Astrocyte (in vitro differentiated cells and primary cell): ENCODE data around the gene PAGR1. TPM values are rescaled to one million over a fixed set of nuclear protein-coding genes. Genes with fewer than 3 reads are reported as not detected.
"Not testable (repeated sequence)": the region's sequence is repeated elsewhere in the genome, so short reads cannot be mapped to it uniquely, and the experiment has no call there.

Source experiments
- DNase-seq: peaks from one replicate; pipeline ENCODE4 v3.0.0-alpha.2; 2010; ENCODE audit warnings: low read depth
- FAIRE-seq: peaks from 2 replicates; lab custom pipeline; 2011; peaks lifted over from hg19 to GRCh38; lab: Jason Lieb, UNC
- H2AFZ ChIP-seq: 2 replicates; pipeline ENCODE4 v1.6.0; 2012; ENCODE audit warnings: low read depth, low read length, inconsistent platforms
- H3K27ac ChIP-seq: 2 replicates; pipeline ENCODE4 v1.5.1; 2011; ENCODE audit warnings: low read depth, low read length, inconsistent platforms
- H3K27me3 ChIP-seq: 2 replicates; pipeline ENCODE4 v1.6.0; 2011; ENCODE audit warnings: low read length, inconsistent platforms; ENCODE audit not compliant: insufficient read depth
- H3K36me3 ChIP-seq: 2 replicates; pipeline ENCODE4 v1.5.1; 2011; ENCODE audit warnings: low read length, inconsistent platforms; ENCODE audit not compliant: insufficient read depth
- H3K4me1 ChIP-seq: 2 replicates; pipeline ENCODE4 v1.5.1; 2011; ENCODE audit warnings: low read length, inconsistent platforms; ENCODE audit not compliant: insufficient read depth
- H3K4me2 ChIP-seq: 2 replicates; pipeline ENCODE4 v1.6.0; 2012; ENCODE audit warnings: low read length, inconsistent platforms
- H3K4me3 ChIP-seq: 2 replicates; pipeline ENCODE4 v1.5.1; 2011; ENCODE audit warnings: low read depth, mild to moderate bottlenecking, low read length, inconsistent platforms; ENCODE audit not compliant: insufficient read depth
- H3K79me2 ChIP-seq: 2 replicates; pipeline ENCODE4 v1.6.0; 2012; ENCODE audit warnings: mild to moderate bottlenecking, low read length, inconsistent platforms; ENCODE audit not compliant: insufficient read depth
- H3K9ac ChIP-seq: 2 replicates; pipeline ENCODE4 v1.6.0; 2012; ENCODE audit warnings: mild to moderate bottlenecking, low read length, inconsistent platforms
- H3K9me3 ChIP-seq: 2 replicates; pipeline ENCODE4 v1.5.1; 2012; ENCODE audit warnings: low read depth, mild to moderate bottlenecking, low read length, inconsistent platforms; ENCODE audit not compliant: insufficient read depth
- H4K20me1 ChIP-seq: 2 replicates; pipeline ENCODE4 v1.6.0; 2012; ENCODE audit warnings: low read length, inconsistent platforms; ENCODE audit not compliant: insufficient read depth
- H3K27ac Mint-ChIP-seq: one replicate; pipeline ENCODE4 v1.8.0; 2021; ENCODE audit warnings: mild to moderate bottlenecking, mixed read lengths; ENCODE audit not compliant: unreplicated experiment
- H3K27me3 Mint-ChIP-seq: one replicate; pipeline ENCODE4 v1.8.0; 2021; ENCODE audit warnings: low read depth, mixed read lengths; ENCODE audit not compliant: unreplicated experiment
- H3K36me3 Mint-ChIP-seq: one replicate; pipeline ENCODE4 v1.8.0; 2021; ENCODE audit warnings: low read depth, mixed read lengths; ENCODE audit not compliant: unreplicated experiment
- H3K4me1 Mint-ChIP-seq: one replicate; pipeline ENCODE4 v1.8.0; 2021; ENCODE audit warnings: low read depth, mixed read lengths; ENCODE audit not compliant: unreplicated experiment
- H3K4me3 Mint-ChIP-seq: one replicate; pipeline ENCODE4 v1.8.0; 2021; ENCODE audit warnings: mild to moderate bottlenecking, moderate library complexity, mixed read lengths; ENCODE audit not compliant: unreplicated experiment
- H3K9me3 Mint-ChIP-seq: one replicate; pipeline ENCODE4 v1.8.0; 2021; ENCODE audit warnings: mild to moderate bottlenecking, mixed read lengths; ENCODE audit not compliant: unreplicated experiment
- EZH2 ChIP-seq: IDR thresholded peaks from 2 replicates; pipeline ENCODE4 v1.6.1; 2012; ENCODE audit warnings: mild to moderate bottlenecking, low read length, inconsistent platforms; ENCODE audit not compliant: insufficient read depth
- total RNA-seq: library from RNA; stranded (reverse); gene quantifications from 2 replicates; pipeline ENCODE4 v1.2.1, GENCODE V29; 2021
- TF ChIP-seq, protein P1 (sequence below): IDR thresholded peaks from 2 replicates; pipeline ENCODE4 v1.5.1; 2011; ENCODE audit warnings: low read depth, mild to moderate bottlenecking, inconsistent platforms, low read length, moderate library complexity; ENCODE audit not compliant: insufficient read depth

PAGR1 gene
- total RNA-seq, 1 donor from 2014 or later: 20.8 TPM

DNA sequence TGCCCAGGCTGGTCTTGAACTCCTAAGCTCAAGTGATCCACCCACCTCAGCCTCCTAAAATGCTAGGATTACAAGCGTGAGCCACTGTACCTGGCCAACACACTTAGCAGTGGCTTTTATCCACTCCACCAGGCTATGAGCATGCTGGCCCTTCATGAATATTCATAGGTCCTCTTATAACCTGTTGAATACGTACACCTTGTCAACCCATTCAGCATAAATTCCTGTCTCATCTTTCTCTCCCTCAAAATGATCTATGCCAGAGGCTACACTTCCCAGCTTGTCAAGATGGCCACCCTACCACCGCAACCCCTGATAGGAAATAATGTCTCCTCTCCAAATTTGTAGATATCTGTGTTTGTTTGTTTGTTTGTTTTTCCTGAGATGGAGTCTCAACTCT, 48.9 kb upstream of the PAGR1 start:
- H3K4me3 Mint-ChIP-seq: no peak overlapping the region
- Histone ChIP-seq H3K4me3 (no peak overlapping the region), H3K4me1 (no peaks in the 10 kb centered on the region), H3K79me2 (no peaks in the 10 kb centered on the region), H4K20me1 (no peaks in the 10 kb centered on the region), H3K4me2 (no peak overlapping the region), H3K27ac (no peak overlapping the region), H3K9ac (no peak overlapping the region), H3K36me3 (no peaks in the 10 kb centered on the region), H3K27me3 (peaks cover 6% of the 10 kb centered on the region), H3K9me3 (no peaks in the 10 kb centered on the region), H2AFZ (no peak overlapping the region)
- no peak for TF ChIP-seq EZH2
- H3K36me3 Mint-ChIP-seq: no peaks in the 10 kb centered on the region
- DNase-seq (no peak), FAIRE-seq (no peak)
- H3K27me3 Mint-ChIP-seq: peaks cover 12% of the 10 kb centered on the region
- H3K27ac Mint-ChIP-seq: no peak overlapping the region
- no peaks in the 10 kb centered on the region for H3K9me3 Mint-ChIP-seq
- H3K4me1 Mint-ChIP-seq: no peaks in the 10 kb centered on the region

DNA sequence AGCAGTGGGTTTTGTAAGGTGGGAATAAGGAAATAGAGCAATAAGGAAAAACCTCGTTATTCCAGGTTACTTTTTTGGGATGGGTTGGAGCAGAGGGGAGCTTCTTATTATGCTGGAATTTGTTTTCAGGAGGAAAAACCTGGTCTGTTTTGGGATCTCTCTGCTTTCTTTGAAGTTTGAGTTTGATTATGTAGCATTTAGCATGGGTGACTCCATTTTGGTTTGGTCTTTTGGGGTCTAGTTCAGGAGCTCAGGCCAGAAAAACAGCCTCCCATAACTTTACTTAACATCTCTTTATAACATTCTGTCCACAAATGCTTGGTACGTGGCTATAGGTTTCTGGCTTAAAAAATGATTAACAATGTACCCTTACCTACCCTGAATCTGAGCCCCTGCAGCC, 46.4 kb upstream of the PAGR1 start:
- no peak for DNase-seq
- H3K27ac Mint-ChIP-seq: no peak overlapping the region
- Histone ChIP-seq H3K4me3 (no peak overlapping the region), H3K9ac (no peak overlapping the region), H3K27ac (no peak overlapping the region), H3K79me2 (no peaks in the 10 kb centered on the region), H4K20me1 (no peaks in the 10 kb centered on the region), H3K27me3 (no peaks in the 10 kb centered on the region), H3K36me3 (no peaks in the 10 kb centered on the region), H3K4me2 (no peak overlapping the region), H3K4me1 (no peaks in the 10 kb centered on the region), H3K9me3 (no peaks in the 10 kb centered on the region), H2AFZ (no peak overlapping the region)
- no peaks in the 10 kb centered on the region for H3K9me3 Mint-ChIP-seq
- TF ChIP-seq, protein P1, sequence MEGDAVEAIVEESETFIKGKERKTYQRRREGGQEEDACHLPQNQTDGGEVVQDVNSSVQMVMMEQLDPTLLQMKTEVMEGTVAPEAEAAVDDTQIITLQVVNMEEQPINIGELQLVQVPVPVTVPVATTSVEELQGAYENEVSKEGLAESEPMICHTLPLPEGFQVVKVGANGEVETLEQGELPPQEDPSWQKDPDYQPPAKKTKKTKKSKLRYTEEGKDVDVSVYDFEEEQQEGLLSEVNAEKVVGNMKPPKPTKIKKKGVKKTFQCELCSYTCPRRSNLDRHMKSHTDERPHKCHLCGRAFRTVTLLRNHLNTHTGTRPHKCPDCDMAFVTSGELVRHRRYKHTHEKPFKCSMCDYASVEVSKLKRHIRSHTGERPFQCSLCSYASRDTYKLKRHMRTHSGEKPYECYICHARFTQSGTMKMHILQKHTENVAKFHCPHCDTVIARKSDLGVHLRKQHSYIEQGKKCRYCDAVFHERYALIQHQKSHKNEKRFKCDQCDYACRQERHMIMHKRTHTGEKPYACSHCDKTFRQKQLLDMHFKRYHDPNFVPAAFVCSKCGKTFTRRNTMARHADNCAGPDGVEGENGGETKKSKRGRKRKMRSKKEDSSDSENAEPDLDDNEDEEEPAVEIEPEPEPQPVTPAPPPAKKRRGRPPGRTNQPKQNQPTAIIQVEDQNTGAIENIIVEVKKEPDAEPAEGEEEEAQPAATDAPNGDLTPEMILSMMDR: no peak
- TF ChIP-seq EZH2: no peak
- no peak overlapping the region for H3K4me3 Mint-ChIP-seq
- H3K27me3 Mint-ChIP-seq: peaks cover 12% of the 10 kb centered on the region
- no peaks in the 10 kb centered on the region for H3K36me3 Mint-ChIP-seq
- FAIRE-seq: no peak
- no peaks in the 10 kb centered on the region for H3K4me1 Mint-ChIP-seq

DNA sequence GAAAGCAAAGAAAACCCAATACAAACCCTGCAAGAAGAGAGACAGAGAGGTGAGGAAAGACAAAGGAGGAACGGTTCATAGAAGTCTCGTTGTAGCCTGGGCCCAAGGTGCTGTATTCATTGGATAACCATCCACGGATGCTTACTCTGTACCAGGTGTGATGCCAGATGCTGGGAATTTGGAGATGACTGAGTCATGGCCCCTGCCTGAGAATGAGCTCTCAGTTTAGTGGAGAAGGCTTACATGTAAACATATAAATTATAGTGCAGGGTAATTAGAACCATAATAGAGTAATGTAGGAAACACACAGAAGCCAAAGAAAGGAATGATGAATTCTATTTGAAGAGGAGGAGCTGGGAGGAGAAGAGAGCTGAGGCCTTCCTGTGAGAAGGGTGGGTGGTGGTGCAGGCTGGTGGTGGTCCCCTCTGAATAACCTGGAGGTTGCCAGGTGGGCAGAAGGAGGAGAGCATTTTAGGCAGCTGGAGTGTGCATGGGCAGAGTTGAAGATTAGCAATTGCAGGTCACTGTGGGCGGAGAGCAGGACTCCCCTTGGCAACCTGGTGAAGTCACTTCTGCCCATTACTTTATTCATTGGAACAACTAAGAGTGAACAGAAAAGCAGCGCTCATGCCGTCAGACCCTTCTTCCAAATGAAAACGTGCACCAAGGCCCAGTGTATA, 45.6 kb upstream of the PAGR1 start:
- FAIRE-seq: no peak
- TF ChIP-seq, protein P1: no peak
- TF ChIP-seq EZH2: no peak
- H2AFZ ChIP-seq: no peak overlapping the region
- Mint-ChIP-seq H3K36me3 (no peaks in the 10 kb centered on the region), H3K27me3 (peaks cover 9% of the 10 kb centered on the region), H3K9me3 (no peaks in the 10 kb centered on the region), H3K27ac (no peak overlapping the region), H3K4me1 (no peaks in the 10 kb centered on the region), H3K4me3 (no peak overlapping the region)
- H3K9ac ChIP-seq: no peak overlapping the region
- no peaks in the 10 kb centered on the region for H3K36me3 ChIP-seq
- no peaks in the 10 kb centered on the region for H3K79me2 ChIP-seq
- H3K27ac ChIP-seq: no peak overlapping the region
- no peak overlapping the region for H3K4me3 ChIP-seq
- no peak for DNase-seq
- no peaks in the 10 kb centered on the region for H3K9me3 ChIP-seq
- H4K20me1 ChIP-seq: no peaks in the 10 kb centered on the region
- no peaks in the 10 kb centered on the region for H3K4me1 ChIP-seq
- no peaks in the 10 kb centered on the region for H3K27me3 ChIP-seq
- no peak overlapping the region for H3K4me2 ChIP-seq

DNA sequence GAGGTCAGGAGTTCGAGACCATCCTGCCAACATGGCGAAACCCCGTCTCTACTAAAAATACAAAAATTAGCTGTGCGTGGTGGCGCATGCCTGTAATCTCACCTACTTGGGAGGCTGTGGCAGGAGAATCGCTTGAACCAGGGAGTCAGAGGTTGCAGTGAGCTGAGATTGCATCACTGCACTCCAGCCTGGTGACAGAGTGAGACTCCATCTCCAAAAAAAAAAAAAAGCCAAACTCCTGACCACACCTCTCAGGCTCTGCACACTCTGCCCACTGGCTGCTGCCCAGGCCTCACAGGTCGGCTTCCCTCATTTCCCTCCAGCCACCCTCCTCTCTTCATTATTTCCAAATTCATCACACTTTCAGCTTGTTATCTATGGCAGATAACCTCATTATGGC, 43.6 kb upstream of the PAGR1 start:
- not testable (repeated sequence) for H3K9me3 ChIP-seq, H3K27ac Mint-ChIP-seq, H4K20me1 ChIP-seq, H2AFZ ChIP-seq, H3K27ac ChIP-seq, H3K36me3 ChIP-seq, H3K9me3 Mint-ChIP-seq, H3K27me3 ChIP-seq, H3K36me3 Mint-ChIP-seq, H3K9ac ChIP-seq, DNase-seq, FAIRE-seq, H3K4me3 ChIP-seq, H3K4me1 Mint-ChIP-seq, H3K4me1 ChIP-seq, H3K27me3 Mint-ChIP-seq, H3K79me2 ChIP-seq, H3K4me2 ChIP-seq, H3K4me3 Mint-ChIP-seq
